ENCODE measurements around the gene HIF1A. TPM values are rescaled to one million over a fixed set of nuclear protein-coding genes. Genes with fewer than 3 reads are reported as not detected.

HIF1A gene
- total and polyA plus RNA-seq, 2 of the 13 experiments (the other 11 are each of a cell fraction or from before 2014, with no cell fraction given), result 41.0 to 126 TPM

DNA sequence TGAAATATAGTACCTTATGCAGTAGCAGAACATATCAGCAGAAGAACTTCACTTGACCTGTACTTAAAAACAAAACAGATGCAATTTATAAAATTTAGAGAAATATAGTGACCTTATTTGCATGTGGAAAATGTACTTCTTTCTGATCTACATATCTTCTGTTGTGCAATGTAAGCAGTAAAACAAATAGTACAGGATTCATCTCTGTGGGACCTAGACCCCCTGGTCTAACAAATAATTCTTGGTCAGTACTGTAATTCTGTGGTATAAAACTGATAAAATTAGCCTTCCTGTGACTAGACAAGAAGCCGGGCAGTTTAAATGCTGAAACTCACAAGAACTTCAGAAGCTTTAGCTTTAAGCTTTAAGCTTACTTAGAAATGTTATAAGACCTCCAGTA, 21.6 kb downstream of the HIF1A start:
- H3K9ac ChIP-seq (ENCODE audit: insufficient read depth, low read depth, low read length), result no peak overlapping the region
- ATAC-seq, result no peak
- BruUV-seq (replicated peaks), result no TSS peak
- H4K20me1 ChIP-seq (ENCODE audit: insufficient read depth, low read length), result peaks cover 94% of the 10 kb centered on the region
- H3K36me3 ChIP-seq (replicated peaks in 1 of 2; ENCODE audit: control insufficient read depth in 1 of 2, insufficient read depth in 2 of 2, low read length in 2 of 2), result peaks cover 2 to 6% of the 10 kb centered on the region in 2 experiments; a peak in 4 of 5 replicates
- FAIRE-seq, result no peak
- no peaks in the 10 kb centered on the region for H3K27me3 ChIP-seq (ENCODE audit: control insufficient read depth in 1 of 2, insufficient read depth in 2 of 2, low read length in 2 of 2)
- ChIA-PET CTCF (ENCODE audit: low intra/inter-chr PET ratio, low total read pairs) (interaction anchor here (1.2 kb wide), 1 partner anchor 255 kb away, joined by 4 read pairs; no protein-coding TSS in a partner anchor), POLR2A (interaction anchor here (1.1 to 3.1 kb wide), 2 partner anchors 21 to 45 kb away, joined by 4 to 15 read pairs; partner anchors contain the start of genes HIF1A and SNAPC1)
- H3K9me3 ChIP-seq (ENCODE audit: low read length), result no peaks in the 10 kb centered on the region
- TF ChIP-seq CEBPB (IDR thresholded peaks at IDR 0.05; ENCODE audit: borderline replicate concordance, low read depth, low read length) (peak; percentile 54; the same call in 1 of the 2 replicates), CEBPG (CRISPR knock-in tag; IDR thresholded peaks at IDR 0.05) (0 out of 2 replicates have a peak, but pooled peaks have one; percentile 18), ZFP90 (CRISPR knock-in tag; IDR thresholded peaks at IDR 0.05; ENCODE audit: borderline replicate concordance) (no peak), JUNB (CRISPR knock-in tag; IDR thresholded peaks at IDR 0.05; ENCODE audit: borderline replicate concordance) (no peak), MAFK (conservative IDR thresholded peaks at IDR 0.05 in 1 of 2, IDR thresholded peaks at IDR 0.05 in 1 of 2; ENCODE audit: low read length in 2 of 2) (peak; percentile 24; a peak in 1 of 4 replicates)
- H3K4me2 ChIP-seq (ENCODE audit: low read depth, low read length), result no peak overlapping the region
- in situ Hi-C loops (cut with HindIII; ENCODE audit: extremely low pct_ligation_motif_present, low pct_unique_long_range_greater_than_20kb) (no loop called here), intact Hi-C loops (cut with micrococcal nuclease; ENCODE audit: unreplicated experiment) (loop anchor here (5.0 kb wide), 1 partner anchor 110 kb away; no protein-coding TSS in a partner anchor)
- H3K4me3 ChIP-seq (replicated peaks in 1 of 3; ENCODE audit: insufficient read depth in 1 of 3, low read depth in 2 of 3, low read length in 3 of 3), result no peak overlapping the region
- peaks cover 94% of the 10 kb centered on the region for H3K79me2 ChIP-seq (ENCODE audit: insufficient read depth, low read length)
- 92% methylated on average over 1 of the region's 1 CpG for WGBS (ENCODE audit: low lambda C conversion rate)
- H3K4me1 ChIP-seq (ENCODE audit: insufficient read depth, low read length), result peaks cover 74% of the 10 kb centered on the region
- no peak overlapping the region for H2AFZ ChIP-seq (ENCODE audit: low read length)
- DNase-seq (ENCODE audit: low spot score), result no peak
- no peak overlapping the region for H3K27ac ChIP-seq (ENCODE audit: extremely low read length, insufficient read depth, low read length)

DNA sequence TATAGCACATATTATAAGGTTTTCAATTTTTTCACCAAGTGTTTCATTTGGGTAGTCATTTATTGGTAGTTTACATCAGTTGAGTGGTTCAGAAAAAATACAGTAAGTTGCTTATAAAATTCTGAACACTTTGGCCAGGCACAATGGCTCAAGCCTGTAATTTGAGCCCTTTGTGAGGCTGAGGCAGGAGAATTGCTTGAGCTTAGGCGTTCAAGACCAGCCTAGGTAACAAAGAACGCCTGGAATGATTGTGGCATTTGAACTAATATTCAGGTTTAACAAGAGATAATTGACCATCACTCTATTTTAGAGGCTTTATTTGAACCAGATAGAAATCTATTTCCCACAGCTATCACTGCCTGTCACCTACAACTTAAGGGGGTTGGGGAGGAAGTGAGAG, 22.7 kb downstream of the HIF1A start:
- Histone ChIP-seq H3K27ac (ENCODE audit: extremely low read length, insufficient read depth, low read length) (no peak overlapping the region), H3K4me2 (ENCODE audit: low read depth, low read length) (no peak overlapping the region), H3K79me2 (ENCODE audit: insufficient read depth, low read length) (peaks cover 91% of the 10 kb centered on the region), H3K36me3 (replicated peaks in 1 of 2; ENCODE audit: control insufficient read depth in 1 of 2, insufficient read depth in 2 of 2, low read length in 2 of 2) (peaks cover 5 to 15% of the 10 kb centered on the region in 2 experiments; a peak in 4 of 5 replicates), H2AFZ (ENCODE audit: low read length) (no peak overlapping the region), H3K27me3 (ENCODE audit: control insufficient read depth in 1 of 2, insufficient read depth in 2 of 2, low read length in 2 of 2) (no peaks in the 10 kb centered on the region), H3K4me1 (ENCODE audit: insufficient read depth, low read length) (peaks cover 63% of the 10 kb centered on the region), H3K9me3 (ENCODE audit: low read length) (no peaks in the 10 kb centered on the region), H3K9ac (ENCODE audit: insufficient read depth, low read depth, low read length) (no peak overlapping the region), H4K20me1 (ENCODE audit: insufficient read depth, low read length) (peaks cover 83% of the 10 kb centered on the region), H3K4me3 (replicated peaks in 1 of 3; ENCODE audit: insufficient read depth in 1 of 3, low read depth in 2 of 3, low read length in 3 of 3) (no peak overlapping the region)
- no peak for FAIRE-seq
- CTCF ChIA-PET (ENCODE audit: low intra/inter-chr PET ratio, low total read pairs), result no interaction called here
- intact Hi-C loops (cut with micrococcal nuclease; ENCODE audit: unreplicated experiment) (loop anchor here (5.0 kb wide), 1 partner anchor 111 kb away; no protein-coding TSS in a partner anchor), in situ Hi-C loops (cut with HindIII; ENCODE audit: extremely low pct_ligation_motif_present, low pct_unique_long_range_greater_than_20kb) (no loop called here)
- ATAC-seq, result no peak
- POLR2A ChIA-PET, result interaction anchor here (0.9 kb wide), 1 partner anchor 23 kb away, joined by 3 read pairs; the partner anchor contains the start of gene HIF1A
- 100% methylated on average over 2 of the region's 2 CpGs for WGBS (ENCODE audit: low lambda C conversion rate)
- no peak for DNase-seq (ENCODE audit: low spot score)
- TF ChIP-seq RBM22 (optimal IDR thresholded peaks at IDR 0.05; ENCODE audit: low read length) (peak; percentile 80), NFRKB (IDR thresholded peaks at IDR 0.05) (no peak), MAFK (conservative IDR thresholded peaks at IDR 0.05 in 1 of 2, IDR thresholded peaks at IDR 0.05 in 1 of 2; ENCODE audit: low read length in 2 of 2) (no peak), ZNF652 (CRISPR knock-in tag; IDR thresholded peaks at IDR 0.05; ENCODE audit: borderline replicate concordance, low read depth) (no peak), TMF1 (CRISPR knock-in tag; IDR thresholded peaks at IDR 0.05; ENCODE audit: low read depth) (no peak)
- BruUV-seq (replicated peaks), result no TSS peak

All from HepG2 (cell line).